IPS DF 4.7 (cell line): ENCODE measurements around the gene NUDT21.
"Not testable (repeated sequence)": the region's sequence is repeated elsewhere in the genome, so short reads cannot be mapped to it uniquely, and the experiment has no call there.

ENCODE experiments used
- DNase-seq: peaks from one replicate; pipeline ENCODE4 v3.0.0-alpha.2; 2013; ENCODE audit warnings: low spot score; ENCODE audit errors: extremely low read depth

The NUDT21 gene

GRCh38 chr16:56419740-56420548 is 31.2 kb downstream of the NUDT21 start:
- no peak for DNase-seq

- no peak for DNase-seq
Observed at GRCh38 chr16:56417138-56417537, 34.0 kb downstream of the NUDT21 start.

GRCh38 chr16:56415875-56416274 is 35.3 kb downstream of the NUDT21 start:
- DNase-seq: no peak

- no peak for DNase-seq
Observed at GRCh38 chr16:56414366-56414765, 36.8 kb downstream of the NUDT21 start.

- no peak for DNase-seq
Observed at GRCh38 chr16:56413381-56413780, 37.8 kb downstream of the NUDT21 start.

GRCh38 chr16:56411624-56412023 is 39.5 kb downstream of the NUDT21 start:
- DNase-seq: no peak

- no peak for DNase-seq
Observed at GRCh38 chr16:56411123-56411522, 40.0 kb downstream of the NUDT21 start.

- no peak for DNase-seq
Observed at GRCh38 chr16:56409195-56409594, 41.9 kb downstream of the NUDT21 start.

GRCh38 chr16:56408379-56409098 is 42.6 kb downstream of the NUDT21 start:
- DNase-seq: no peak

- DNase-seq: no peak
Observed at GRCh38 chr16:56405977-56406672, 45.0 kb downstream of the NUDT21 start.

- no peak for DNase-seq
Observed at GRCh38 chr16:56401482-56401881, 49.6 kb downstream of the NUDT21 start.

GRCh38 chr16:56400458-56400857 is 50.7 kb downstream of the NUDT21 start:
- DNase-seq: no peak

GRCh38 chr16:56399486-56399885 is 51.6 kb downstream of the NUDT21 start:
- no peak for DNase-seq

- no peak for DNase-seq
Observed at GRCh38 chr16:56399047-56399446, 52.1 kb downstream of the NUDT21 start.

- not testable (repeated sequence) for DNase-seq
Observed at GRCh38 chr16:56396724-56397123, 54.4 kb downstream of the NUDT21 start.

- no peak for DNase-seq
Observed at GRCh38 chr16:56389554-56389953, 61.6 kb downstream of the NUDT21 start.

- DNase-seq: no peak
Observed at GRCh38 chr16:56388209-56388608, 62.9 kb downstream of the NUDT21 start.

GRCh38 chr16:56387396-56387795 is 63.7 kb downstream of the NUDT21 start:
- no peak for DNase-seq

GRCh38 chr16:56384074-56384721 is 66.9 kb downstream of the NUDT21 start:
- DNase-seq: no peak

GRCh38 chr16:56382901-56383355 is 68.2 kb downstream of the NUDT21 start:
- no peak for DNase-seq

- DNase-seq: no peak
Observed at GRCh38 chr16:56382459-56382858, 68.7 kb downstream of the NUDT21 start.
